ENCODE results near the gene HOXC10. TPM values are rescaled to one million over a fixed set of nuclear protein-coding genes. Genes with fewer than 3 reads are reported as not detected.

The HOXC10 gene
- total RNA-seq, 1 donor from 2014 or later, result 2.6 TPM

Small RNAs within 50 kb of the gene (small RNA-seq; reads per million reads assigned to genes)
- gene AC012531.3 (ENCODE audit: low replicate concordance) (not detected), gene AC012531.4 (ENCODE audit: low replicate concordance) (not detected), gene HOXC5 (ENCODE audit: low replicate concordance) (not detected), gene MIR196A2 (ENCODE audit: low replicate concordance) (65.1 reads per million, percentile 96 among the genes with 10 or more reads in this experiment), gene MIR615 (ENCODE audit: low replicate concordance) (8.7 reads per million, percentile 92 among the genes with 10 or more reads in this experiment), gene RF01905 (ENCODE audit: low replicate concordance) (not detected), gene RF01906 (ENCODE audit: low replicate concordance) (not detected)

Other genes with a start within 250 kb of the HOXC10 start
- gene CISTR, start 233.2 kb upstream of the HOXC10 start, total RNA-seq, result not detected
- 5.8 TPM for gene HOXC13, start 46.3 kb upstream of the HOXC10 start, total RNA-seq
- gene HOXC12, start 30.2 kb upstream of the HOXC10 start, total RNA-seq, result 0.30 TPM
- gene HOXC11, start 12.0 kb upstream of the HOXC10 start, total RNA-seq, result 2.4 TPM
- 0.79 TPM for gene HOTAIR, start 10.2 kb upstream of the HOXC10 start, total RNA-seq
- 4.0 TPM for gene HOXC9, start 15.0 kb downstream of the HOXC10 start, total RNA-seq
- gene HOXC8, start 23.8 kb downstream of the HOXC10 start, total RNA-seq, result 2.0 TPM
- 6.0 TPM for gene HOXC6, start 43.3 kb downstream of the HOXC10 start, total RNA-seq
- gene HOXC5, start 47.9 kb downstream of the HOXC10 start, total RNA-seq, result 1.4 TPM
- 3.6 TPM for gene HOXC4, start 68.7 kb downstream of the HOXC10 start, total RNA-seq
- 20.9 TPM for gene SMUG1, start 203.8 kb downstream of the HOXC10 start, total RNA-seq